PC-9 (cell line): ENCODE data around the gene MSANTD1. TPM values are rescaled to one million over a fixed set of nuclear protein-coding genes. Genes with fewer than 3 reads are reported as not detected.
A peak's percentile ranks its signal among the peaks of the same experiment; 100 is the strongest.

Experiments
- BruUV-seq: library from RNA; stranded (reverse); fragments of 400-500 nt; replicated peaks from 2 replicates; lab custom pipeline; 2021; lab: Mats Ljungman, UMichigan
- CTCF ChIA-PET: fragments of 300-600 bp; sonication (Branson Sonifier 250); formaldehyde crosslinking; loops from one replicate; lab custom pipeline; 2022; ENCODE audit warnings: antibody characterized with exemption; lab: Charles Lee
- POLR2A ChIA-PET: fragments of 300-600 bp; sonication (Branson Sonifier 250); formaldehyde crosslinking; loops from one replicate; lab custom pipeline; 2022; ENCODE audit warnings: antibody characterized with exemption; ENCODE audit not compliant: unreplicated experiment; lab: Charles Lee
- DNase-seq, 2 experiments: peaks; one replicate each; pipeline versions ENCODE4 v3.0.0 to v3.0.0-alpha.2; 2015 to 2022; ENCODE audit warnings: mixed read lengths in 1 of 2
- H2AFZ ChIP-seq: fragments of 200-600 bp; sonication (generic); 2 replicates; pipeline ENCODE4 v1.8.1; 2017; ENCODE audit warnings: antibody characterized with exemption
- H3F3A ChIP-seq: fragments of 200-600 bp; sonication (generic); 2 replicates; pipeline ENCODE4 v1.8.1; 2017; ENCODE audit warnings: antibody characterized with exemption, mild to moderate bottlenecking, low read depth; ENCODE audit not compliant: insufficient read depth
- H3K27ac ChIP-seq: fragments of 200-600 bp; sonication (generic); 2 replicates; pipeline ENCODE4 v1.6.1; 2016; ENCODE audit warnings: mixed run types
- H3K27me3 ChIP-seq: fragments of 200-600 bp; sonication (generic); 2 replicates; pipeline ENCODE4 v1.6.1; 2016; ENCODE audit warnings: low read depth, mixed run types; ENCODE audit not compliant: insufficient read depth
- H3K36me3 ChIP-seq: fragments of 200-600 bp; sonication (generic); 2 replicates; pipeline ENCODE4 v1.6.1; 2016; ENCODE audit warnings: low read depth, mixed run types
- H3K4me1 ChIP-seq: fragments of 200-600 bp; sonication (generic); replicated peaks from 2 replicates; pipeline ENCODE4 v1.6.1; 2016; ENCODE audit warnings: mixed run types; ENCODE audit not compliant: insufficient read depth
- H3K4me2 ChIP-seq: fragments of 200-600 bp; sonication (generic); 2 replicates; pipeline ENCODE4 v1.6.1; 2017; ENCODE audit warnings: mixed run types
- H3K4me3 ChIP-seq: fragments of 200-600 bp; sonication (generic); 2 replicates; pipeline ENCODE4 v1.6.1; 2016; ENCODE audit warnings: mixed run types
- H3K79me2 ChIP-seq: fragments of 200-600 bp; sonication (generic); 2 replicates; pipeline ENCODE4 v1.6.1; 2017; ENCODE audit warnings: low read depth, mixed run types
- H3K9me2 ChIP-seq: fragments of 200-600 bp; sonication (generic); 2 replicates; pipeline ENCODE4 v1.8.1; 2017; ENCODE audit warnings: mild to moderate bottlenecking; ENCODE audit not compliant: insufficient read depth
- H3K9me3 ChIP-seq: fragments of 200-600 bp; sonication (generic); 2 replicates; pipeline ENCODE4 v1.8.1; 2016; ENCODE audit warnings: low read depth; ENCODE audit not compliant: insufficient read depth
- H4K20me1 ChIP-seq: fragments of 200-600 bp; sonication (generic); 2 replicates; pipeline ENCODE4 v1.8.1; 2017; ENCODE audit not compliant: insufficient read depth
- EZH2 ChIP-seq: fragments of 200-600 bp; sonication (generic); IDR thresholded peaks from 2 replicates; pipeline ENCODE4 v1.8.0; 2017; ENCODE audit warnings: antibody characterized with exemption, low read depth
- intact Hi-C: fragments of 100-400 bp; cut with micrococcal nuclease; formaldehyde crosslinking; loops from one replicate; pipeline ENCODE4 v1.10.0; 2022; ENCODE audit not compliant: unreplicated experiment
- total RNA-seq: library from RNA; stranded (reverse); gene quantifications from 2 replicates; pipeline ENCODE4 v1.2.3, GENCODE V29; 2021
- TF ChIP-seq, protein P1 (sequence below): fragments of 200-600 bp; sonication (generic); conservative IDR thresholded peaks from 2 replicates; pipeline ENCODE4 v1.6.1; 2017; ENCODE audit warnings: mixed run types, antibody characterized with exemption, mild to moderate bottlenecking, moderate library complexity

Gene MSANTD1
- total RNA-seq, 1 experiment from 2014 or later = 3.1 TPM

DNA sequence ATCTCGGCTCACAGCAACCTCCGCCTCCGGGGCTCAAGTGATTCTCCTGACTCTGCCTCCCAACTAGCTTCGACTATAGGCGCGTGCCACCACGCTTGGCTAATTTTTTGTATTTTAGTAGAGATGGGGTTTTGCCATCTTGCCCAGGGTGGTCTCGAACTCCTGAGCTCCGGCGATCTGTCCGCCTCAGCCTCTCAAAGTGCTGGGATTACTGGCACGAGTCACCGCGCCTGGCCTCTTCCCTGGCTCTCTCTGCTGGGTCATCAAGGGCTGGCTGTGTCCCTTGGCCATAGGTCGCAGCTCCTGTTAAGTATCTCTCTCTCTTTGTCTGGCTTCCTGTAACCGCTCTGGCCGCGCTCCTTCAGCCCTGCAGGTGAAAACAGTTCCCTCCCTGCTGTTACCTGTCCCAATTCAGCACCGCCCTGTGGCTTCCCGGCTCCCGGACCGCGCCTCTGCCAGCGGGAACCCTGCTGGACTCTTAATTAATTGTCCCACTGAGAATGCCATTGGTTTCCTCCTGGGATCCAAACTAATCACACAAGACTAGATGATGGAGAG, 42.5 kb downstream of the MSANTD1 start:
- intact Hi-C loops = loop anchor here (10.0 kb wide), 1 partner anchor 193 kb away; no protein-coding TSS in a partner anchor

DNA sequence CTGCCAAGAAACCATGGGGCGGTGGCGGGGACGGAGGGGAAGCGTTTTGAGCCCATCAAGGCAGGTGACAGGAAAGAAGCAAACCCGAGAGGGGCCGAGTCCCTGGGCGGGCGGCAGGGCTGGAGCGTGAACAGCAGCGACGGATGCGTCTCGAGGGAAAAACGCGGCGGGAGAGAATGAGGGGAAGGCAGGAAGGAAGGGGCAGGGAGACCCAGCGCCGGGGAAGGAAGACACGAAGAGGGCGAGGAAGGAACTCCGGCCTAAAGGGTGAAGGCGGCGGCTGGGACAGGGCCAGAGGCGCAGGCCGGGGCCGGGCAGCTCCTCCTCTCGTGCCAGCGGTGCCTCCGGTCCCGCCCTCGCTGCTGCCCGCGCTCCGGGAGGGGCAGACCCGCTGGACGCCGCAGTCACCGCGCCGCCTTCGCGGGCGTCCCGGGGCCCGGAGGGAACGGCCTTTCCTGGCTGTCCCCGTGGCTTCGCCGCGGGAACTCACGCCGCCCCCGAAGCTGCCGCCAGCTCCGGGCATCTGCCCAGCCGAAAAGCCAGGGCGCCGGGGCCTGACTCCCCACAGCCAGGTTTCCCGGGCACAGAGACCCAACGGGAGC, 43.1 kb downstream of the MSANTD1 start:
- intact Hi-C loops = loop anchor here (10.0 kb wide), 1 partner anchor 193 kb away; no protein-coding TSS in a partner anchor
- no TSS peak for BruUV-seq
- POLR2A ChIA-PET = interaction anchor here (0.6 to 0.7 kb wide), 2 partner anchors 169 to 278 kb away, joined by 3 to 4 read pairs; no protein-coding TSS in a partner anchor

More for the DNA sequence above, 42.5 kb downstream of the MSANTD1 start:
- Histone ChIP-seq H2AFZ (peak overlapping the region; percentile 83), H3K79me2 (no peaks in the 10 kb centered on the region), H4K20me1 (no peaks in the 10 kb centered on the region), H3K9me3 (no peaks in the 10 kb centered on the region), H3K27ac (peak overlapping the region; percentile 46), H3K4me1 (peaks cover 15% of the 10 kb centered on the region), H3F3A (peaks cover 13% of the 10 kb centered on the region), H3K27me3 (no peaks in the 10 kb centered on the region), H3K4me3 (peak overlapping the region; percentile 78), H3K36me3 (no peaks in the 10 kb centered on the region), H3K9me2 (no peaks in the 10 kb centered on the region), H3K4me2 (peak overlapping the region; percentile 93)
- ChIA-PET CTCF (no interaction called here), POLR2A (interaction anchor here (0.6 to 0.7 kb wide), 2 partner anchors 170 to 278 kb away, joined by 3 to 4 read pairs; no protein-coding TSS in a partner anchor)
- TSS peak; percentile 70 for BruUV-seq
- TF ChIP-seq, protein P1, sequence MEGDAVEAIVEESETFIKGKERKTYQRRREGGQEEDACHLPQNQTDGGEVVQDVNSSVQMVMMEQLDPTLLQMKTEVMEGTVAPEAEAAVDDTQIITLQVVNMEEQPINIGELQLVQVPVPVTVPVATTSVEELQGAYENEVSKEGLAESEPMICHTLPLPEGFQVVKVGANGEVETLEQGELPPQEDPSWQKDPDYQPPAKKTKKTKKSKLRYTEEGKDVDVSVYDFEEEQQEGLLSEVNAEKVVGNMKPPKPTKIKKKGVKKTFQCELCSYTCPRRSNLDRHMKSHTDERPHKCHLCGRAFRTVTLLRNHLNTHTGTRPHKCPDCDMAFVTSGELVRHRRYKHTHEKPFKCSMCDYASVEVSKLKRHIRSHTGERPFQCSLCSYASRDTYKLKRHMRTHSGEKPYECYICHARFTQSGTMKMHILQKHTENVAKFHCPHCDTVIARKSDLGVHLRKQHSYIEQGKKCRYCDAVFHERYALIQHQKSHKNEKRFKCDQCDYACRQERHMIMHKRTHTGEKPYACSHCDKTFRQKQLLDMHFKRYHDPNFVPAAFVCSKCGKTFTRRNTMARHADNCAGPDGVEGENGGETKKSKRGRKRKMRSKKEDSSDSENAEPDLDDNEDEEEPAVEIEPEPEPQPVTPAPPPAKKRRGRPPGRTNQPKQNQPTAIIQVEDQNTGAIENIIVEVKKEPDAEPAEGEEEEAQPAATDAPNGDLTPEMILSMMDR = no peak
- no peak for TF ChIP-seq EZH2
- peak; percentile 72 to 77 for DNase-seq

More for the DNA sequence above, 43.1 kb downstream of the MSANTD1 start:
- Histone ChIP-seq H3K9me2 (no peaks in the 10 kb centered on the region), H3K79me2 (no peaks in the 10 kb centered on the region), H2AFZ (peak overlapping the region; percentile 83), H3F3A (peaks cover 12% of the 10 kb centered on the region), H3K36me3 (no peaks in the 10 kb centered on the region), H3K9me3 (no peaks in the 10 kb centered on the region), H3K27me3 (no peaks in the 10 kb centered on the region), H3K4me1 (peaks cover 9% of the 10 kb centered on the region), H3K27ac (peak overlapping the region; percentile 46), H4K20me1 (no peaks in the 10 kb centered on the region), H3K4me3 (peak overlapping the region; percentile 78), H3K4me2 (peak overlapping the region; percentile 93)
- peak in 1 of 2 experiments; percentile 78 for DNase-seq
- TF ChIP-seq EZH2 = no peak
- TF ChIP-seq, protein P1 = no peak
- CTCF ChIA-PET = no interaction called here
